Activated naive CD4-positive, alpha-beta T cell treated with anti-CD3 and anti-CD28 coated beads, Interleukin-2, amount 50 U/mL, for 16 hours (primary cell): ENCODE measurements around the gene MBOAT1.
"Not testable (repeated sequence)": the region's sequence is repeated elsewhere in the genome, so short reads cannot be mapped to it uniquely, and the experiment has no call there.

Experiments
- DNase-seq: peaks from one replicate; pipeline ENCODE4 v3.0.0-alpha.2; 2020

The MBOAT1 gene

GRCh38 chr6:20202324-20202658 is 10.0 kb downstream of the MBOAT1 start:
- DNase-seq = no peak

- DNase-seq = no peak
These were observed 11.3 kb downstream of the MBOAT1 start for GRCh38 chr6:20200761-20201630.

- no peak for DNase-seq
These were observed 13.5 kb downstream of the MBOAT1 start for GRCh38 chr6:20198775-20199174.

GRCh38 chr6:20198156-20198774 is 14.0 kb downstream of the MBOAT1 start:
- DNase-seq = no peak

- no peak for DNase-seq
These were observed 15.0 kb downstream of the MBOAT1 start for GRCh38 chr6:20197251-20197650.

- no peak for DNase-seq
These were observed 19.6 kb downstream of the MBOAT1 start for GRCh38 chr6:20192625-20193024.

GRCh38 chr6:20191992-20192391 is 20.3 kb downstream of the MBOAT1 start:
- DNase-seq = no peak

- DNase-seq = no peak
These were observed 23.6 kb downstream of the MBOAT1 start for GRCh38 chr6:20188630-20189075.

- DNase-seq = no peak
These were observed 25.3 kb downstream of the MBOAT1 start for GRCh38 chr6:20186981-20187380.

GRCh38 chr6:20183706-20184105 is 28.6 kb downstream of the MBOAT1 start:
- no peak for DNase-seq

- no peak for DNase-seq
These were observed 29.2 kb downstream of the MBOAT1 start for GRCh38 chr6:20182926-20183521.

- DNase-seq = no peak
These were observed 30.2 kb downstream of the MBOAT1 start for GRCh38 chr6:20182069-20182468.

GRCh38 chr6:20180935-20181334 is 31.3 kb downstream of the MBOAT1 start:
- no peak for DNase-seq

- DNase-seq = not testable (repeated sequence)
These were observed 32.8 kb downstream of the MBOAT1 start for GRCh38 chr6:20179287-20180045.

GRCh38 chr6:20178327-20178726 is 33.9 kb downstream of the MBOAT1 start:
- DNase-seq = no peak

GRCh38 chr6:20175810-20176410 is 36.4 kb downstream of the MBOAT1 start:
- no peak for DNase-seq

GRCh38 chr6:20173833-20174792 is 38.2 kb downstream of the MBOAT1 start:
- DNase-seq = no peak

GRCh38 chr6:20172842-20173456 is 39.3 kb downstream of the MBOAT1 start:
- no peak for DNase-seq

GRCh38 chr6:20170455-20171148 is 41.7 kb downstream of the MBOAT1 start:
- no peak for DNase-seq

- DNase-seq = no peak
These were observed 42.5 kb downstream of the MBOAT1 start for GRCh38 chr6:20169786-20170185.
